Stomach (tissue), 4 donors: ENCODE data around the gene KIF3C.

ENCODE experiments used
- CTCF ChIP-seq, 7 experiments: fragments of 450-650 bp in 4 of 7; fragments of 200-600 bp in 3 of 7; sonication (generic) in 3 of 7; IDR thresholded peaks; one replicate each; pipeline ENCODE4 v1.5.1; 2016 to 2019; ENCODE audit warnings: antibody characterized with exemption in 7 of 7, control low read depth in 2 of 7, mild to moderate bottlenecking in 1 of 7
- POLR2A ChIP-seq, 4 donors: fragments of 450-650 bp; IDR thresholded peaks; one replicate each; pipeline ENCODE4 v1.6.1; 2016; ENCODE audit warnings: antibody characterized with exemption in 4 of 4, control low read depth in 2 of 4, mild to moderate bottlenecking in 1 of 4, moderate library complexity in 1 of 4

- TF ChIP-seq CTCF (IDR thresholded peaks at IDR 0.05) (no peak), POLR2A (IDR thresholded peaks at IDR 0.05) (no peak)
Measured at GRCh38 chr2:26001743-26002351, 19.6 kb upstream of the KIF3C start.
